HepG2 (cell line): ENCODE measurements around the gene CACNA1F. TPM values are rescaled to one million over a fixed set of nuclear protein-coding genes. Genes with fewer than 3 reads are reported as not detected.

Source experiments
- ATAC-seq: fragments of 200-7000 bp; cut with Tn5 transposase; 3 replicates; pipeline ENCODE4 v1.9.1; 2020; ENCODE audit warnings: mild to moderate bottlenecking, moderate library complexity
- BruUV-seq: library from RNA; stranded (reverse); fragments of 400-500 nt; replicated peaks from 2 replicates; lab custom pipeline; 2021; lab: Mats Ljungman, UMichigan
- CTCF ChIA-PET: fragments of 300-600 bp; formaldehyde crosslinking; extraction: SDS; loops from one replicate; lab custom pipeline; 2021; ENCODE audit warnings: low total read pairs, inconsistent platforms, low intra/inter-chr PET ratio; lab: Yijun Ruan, JAX
- POLR2A ChIA-PET: fragments of 350-600 bp; sonication (Branson Sonifier 250); formaldehyde crosslinking; loops from one replicate; lab custom pipeline; 2020; ENCODE audit warnings: antibody characterized with exemption, inconsistent platforms; lab: Yijun Ruan, JAX
- DNase-seq: peaks from one replicate; pipeline ENCODE4 v3.0.0-alpha.2; 2015; ENCODE audit warnings: low spot score
- FAIRE-seq: peaks from 3 replicates; lab custom pipeline; 2011; peaks lifted over from hg19 to GRCh38; lab: Jason Lieb, UNC
- H2AFZ ChIP-seq: one replicate; pipeline ENCODE4 v1.6.1; 2011; ENCODE audit warnings: low read length, inconsistent platforms
- H3K27ac ChIP-seq: fragments of 300-600 bp; 3 replicates; pipeline ENCODE4 v1.8.0; 2011; ENCODE audit warnings: mixed run types, mild to moderate bottlenecking, mixed read lengths, low read length, inconsistent platforms; ENCODE audit not compliant: insufficient read depth; ENCODE audit errors: extremely low read length
- H3K27me3 ChIP-seq, 2 experiments: fragments of 200-600 bp in 1 of 2; 2 replicates in 1 of 2; 3 replicates in 1 of 2; pipeline versions ENCODE4 v1.6.0 to v1.8.0; 2011; ENCODE audit warnings: low read length in 2 of 2, mild to moderate bottlenecking in 2 of 2, moderate library complexity in 2 of 2, inconsistent platforms in 1 of 2; ENCODE audit not compliant: insufficient read depth in 2 of 2, control insufficient read depth in 1 of 2
- H3K36me3 ChIP-seq, 2 experiments: fragments of 200-600 bp in 1 of 2; replicated peaks in 1 of 2; 2 replicates in 1 of 2; 3 replicates in 1 of 2; pipeline versions ENCODE4 v1.5.1 to v1.8.0; 2011; ENCODE audit warnings: low read length in 2 of 2, inconsistent platforms in 1 of 2; ENCODE audit not compliant: insufficient read depth in 2 of 2, control insufficient read depth in 1 of 2
- H3K4me1 ChIP-seq: 2 replicates; pipeline ENCODE4 v1.5.1; 2012; ENCODE audit warnings: low read length, inconsistent platforms; ENCODE audit not compliant: insufficient read depth
- H3K4me2 ChIP-seq: 2 replicates; pipeline ENCODE4 v1.6.0; 2011; ENCODE audit warnings: low read depth, low read length, inconsistent platforms
- H3K4me3 ChIP-seq, 3 experiments: fragments of 200-600 bp in 1 of 3; sonication (generic), shearing (Covaris generic) in 1 of 3; replicated peaks in 1 of 3; 2 replicates each; pipeline ENCODE4 v1.5.1; 2011 to 2016; ENCODE audit warnings: low read length in 3 of 3, inconsistent platforms in 2 of 3, low read depth in 2 of 3, mild to moderate bottlenecking in 2 of 3, control low read depth in 1 of 3, mixed read lengths in 1 of 3; ENCODE audit not compliant: insufficient read depth in 1 of 3
- H3K79me2 ChIP-seq: one replicate; pipeline ENCODE4 v1.6.1; 2011; ENCODE audit warnings: low read length, inconsistent platforms; ENCODE audit not compliant: insufficient read depth
- H3K9ac ChIP-seq: 2 replicates; pipeline ENCODE4 v1.6.0; 2011; ENCODE audit warnings: mild to moderate bottlenecking, low read depth, low read length, inconsistent platforms; ENCODE audit not compliant: insufficient read depth
- H3K9me3 ChIP-seq: 2 replicates; pipeline ENCODE4 v1.5.1; 2012; ENCODE audit warnings: mild to moderate bottlenecking, low read length
- H4K20me1 ChIP-seq: 2 replicates; pipeline ENCODE4 v1.6.0; 2011; ENCODE audit warnings: inconsistent platforms, mild to moderate bottlenecking, low read length, moderate library complexity; ENCODE audit not compliant: insufficient read depth
- AKNA ChIP-seq: sonication (generic); formaldehyde crosslinking; IDR thresholded peaks from 2 replicates; pipeline ENCODE4 v1.4.0; 2020; ENCODE audit warnings: missing genetic modification reagents, borderline replicate concordance
- HOXA7 ChIP-seq: sonication (generic); formaldehyde crosslinking; IDR thresholded peaks from 2 replicates; pipeline ENCODE4 v1.8.1; 2022; ENCODE audit warnings: mild to moderate bottlenecking, missing genetic modification reagents, moderate library complexity
- KDM1A ChIP-seq: IDR thresholded peaks from 2 replicates; pipeline ENCODE4 v1.6.1; 2016; ENCODE audit warnings: missing compliant biosample characterization
- MAF1 ChIP-seq: sonication (generic); formaldehyde crosslinking; IDR thresholded peaks from 2 replicates; pipeline ENCODE4 v1.5.0; 2020; ENCODE audit warnings: missing genetic modification reagents, borderline replicate concordance
- PLRG1 ChIP-seq: fragments of 450-650 bp; conservative IDR thresholded peaks from 2 replicates; pipeline ENCODE4 v1.6.1; 2016
- SMAD1 ChIP-seq: sonication (generic); formaldehyde crosslinking; IDR thresholded peaks from 2 replicates; pipeline ENCODE4 v1.4.0; 2020; ENCODE audit warnings: missing genetic modification reagents, low read depth, mild to moderate bottlenecking, borderline replicate concordance
- UBTF ChIP-seq: sonication (generic); formaldehyde crosslinking; IDR thresholded peaks from 2 replicates; pipeline ENCODE4 v1.4.0; 2020; ENCODE audit warnings: mild to moderate bottlenecking, missing genetic modification reagents
- ZNF24 ChIP-seq: fragments of 450-650 bp; IDR thresholded peaks from 2 replicates; pipeline ENCODE4 v1.6.1; 2017; ENCODE audit warnings: antibody characterized with exemption, mild to moderate bottlenecking
- ZNF543 ChIP-seq: sonication (generic); formaldehyde crosslinking; IDR thresholded peaks from 2 replicates; pipeline ENCODE4 v1.4.0; 2020; ENCODE audit warnings: mild to moderate bottlenecking, missing genetic modification reagents
- ZNF563 ChIP-seq: sonication (generic); formaldehyde crosslinking; IDR thresholded peaks from 2 replicates; pipeline ENCODE4 v1.8.0; 2022; ENCODE audit warnings: mild to moderate bottlenecking, moderate library complexity, missing genetic modification reagents
- ZNF644 ChIP-seq: IDR thresholded peaks from 2 replicates; pipeline ENCODE4 v1.6.1; 2016; ENCODE audit warnings: low read depth
- WGBS: methylation state at CpG from one replicate; pipeline ENCODE4 v1.1.6; 2017; ENCODE audit warnings: low lambda C conversion rate; 5-methylcytosine and 5-hydroxymethylcytosine counted together
- in situ Hi-C: cut with HindIII; loops from 2 replicates; pipeline ENCODE4 v1.10.0; 2017; ENCODE audit warnings: low pct_unique_long_range_greater_than_20kb; ENCODE audit not compliant: extremely low pct_ligation_motif_present
- intact Hi-C: fragments of 100-400 bp; cut with micrococcal nuclease; formaldehyde crosslinking; loops from one replicate; pipeline ENCODE4 v1.10.0; 2022; ENCODE audit not compliant: unreplicated experiment
- polyA plus RNA-seq, 8 experiments: library from polyadenylated mRNA; depleted of rRNA in 3 of 8; stranded (reverse) in 7 of 8; unstranded in 1 of 8; fragments of >200 nt; fragmentation: Illumina TruSeq in 4 of 8; extraction: Trizol in 4 of 8; gene quantifications; 2 replicates each; pipeline versions ENCODE4 v1.2.1 to v1.2.3, GENCODE V29; 2011 to 2016; ENCODE audit warnings: low read depth in 4 of 8, missing spikeins in 1 of 8, mixed read lengths in 1 of 8; ENCODE audit not compliant: insufficient read depth in 1 of 8
- total RNA-seq, 5 experiments: library from RNA; depleted of rRNA; stranded (reverse); fragments of >200 nt; fragmentation: Illumina TruSeq; extraction: Trizol; gene quantifications; 2 replicates each; pipeline ENCODE4 v1.2.3, GENCODE V29; 2016; ENCODE audit warnings: low read depth in 1 of 5

The CACNA1F gene
- total and polyA plus RNA-seq, 2 of the 13 experiments (the other 11 are each of a cell fraction or from before 2014, with no cell fraction given) = 0.03 TPM; not detected in 1

GRCh38 chrX:49249071-49249470, 15.9 kb upstream of the CACNA1F start:
- H4K20me1 ChIP-seq = no peaks in the 10 kb centered on the region
- in situ Hi-C loops (no loop called here), intact Hi-C loops (no loop called here)
- TF ChIP-seq SMAD1 (CRISPR knock-in tag) = no peak
- TF ChIP-seq KDM1A (CRISPR knock-in tag) = no peak
- no peak for TF ChIP-seq PLRG1
- TF ChIP-seq HOXA7 (CRISPR knock-in tag) = no peak
- no peak for TF ChIP-seq ZNF644 (CRISPR knock-in tag)
- no peak for TF ChIP-seq MAF1 (CRISPR knock-in tag)
- TF ChIP-seq ZNF543 (CRISPR knock-in tag) = no peak
- TF ChIP-seq ZNF24 = no peak
- TF ChIP-seq UBTF = no peak
- no peak for TF ChIP-seq AKNA (CRISPR knock-in tag)
- no peak for TF ChIP-seq ZNF563 (CRISPR knock-in tag)
- no peaks in the 10 kb centered on the region for H3K9me3 ChIP-seq
- no peak overlapping the region for H2AFZ ChIP-seq
- FAIRE-seq = no peak
- H3K9ac ChIP-seq = no peak overlapping the region
- no peak overlapping the region for H3K4me2 ChIP-seq
- no peak overlapping the region for H3K27ac ChIP-seq
- peaks cover 0 to 3% of the 10 kb centered on the region in 2 experiments; a peak in 1 of 5 replicates for H3K36me3 ChIP-seq
- WGBS = no CpG with 5 or more reads among the region's 6 CpGs
- ATAC-seq = no peak
- H3K4me3 ChIP-seq = no peak overlapping the region
- H3K79me2 ChIP-seq = no peaks in the 10 kb centered on the region
- no peaks in the 10 kb centered on the region for H3K27me3 ChIP-seq
- POLR2A ChIA-PET = no interaction called here
- no peak for DNase-seq
- CTCF ChIA-PET = no interaction called here
- no TSS peak for BruUV-seq
- H3K4me1 ChIP-seq = no peaks in the 10 kb centered on the region
